H9 (cell line): ENCODE data around the gene NDUFS3. TPM values are rescaled to one million over a fixed set of nuclear protein-coding genes. Genes with fewer than 3 reads are reported as not detected.

Experiments used
- DNase-seq: peaks from one replicate; pipeline ENCODE4 v3.0.0-alpha.2; 2017
- H2AFZ ChIP-seq: one replicate; pipeline ENCODE4 v1.6.1; 2013; ENCODE audit warnings: mild to moderate bottlenecking, low read length, control low read depth, moderate library complexity
- H2AK5ac ChIP-seq: 2 replicates; pipeline ENCODE4 v1.6.1; 2013; ENCODE audit warnings: low read length, control low read depth, mixed read lengths; ENCODE audit not compliant: insufficient read length
- H2BK120ac ChIP-seq: one replicate; pipeline ENCODE4 v1.6.1; 2013; ENCODE audit warnings: low read depth, mild to moderate bottlenecking, low read length, control low read depth, inconsistent platforms; ENCODE audit not compliant: poor library complexity, severe bottlenecking
- H2BK12ac ChIP-seq: 2 replicates; pipeline ENCODE4 v1.6.1; 2013; ENCODE audit warnings: low read length, control low read depth, mixed read lengths, low read depth; ENCODE audit not compliant: insufficient read length
- H2BK15ac ChIP-seq: 2 replicates; pipeline ENCODE4 v1.6.1; 2013; ENCODE audit warnings: low read depth, low read length, control low read depth
- H2BK20ac ChIP-seq: one replicate; pipeline ENCODE4 v1.6.1; 2013; ENCODE audit warnings: low read depth, mild to moderate bottlenecking, low read length, control low read depth, inconsistent platforms; ENCODE audit not compliant: poor library complexity, severe bottlenecking
- H2BK5ac ChIP-seq: 2 replicates; pipeline ENCODE4 v1.6.1; 2013; ENCODE audit warnings: low read length, control low read depth, mixed read lengths; ENCODE audit not compliant: insufficient read length
- H3K14ac ChIP-seq: 2 replicates; pipeline ENCODE4 v1.6.1; 2013; ENCODE audit warnings: low read length, control low read depth; ENCODE audit not compliant: insufficient read depth
- H3K18ac ChIP-seq: 2 replicates; pipeline ENCODE4 v1.6.1; 2013; ENCODE audit warnings: low read depth, mild to moderate bottlenecking, mixed read lengths, low read length, control low read depth; ENCODE audit not compliant: insufficient read length
- H3K23ac ChIP-seq: 2 replicates; pipeline ENCODE4 v1.6.1; 2013; ENCODE audit warnings: low read length, control low read depth, mixed read lengths, low read depth; ENCODE audit not compliant: insufficient read length
- H3K23me2 ChIP-seq: 2 replicates; pipeline ENCODE4 v1.6.1; 2013; ENCODE audit warnings: low read depth, mild to moderate bottlenecking, mixed read lengths, low read length, control low read depth; ENCODE audit not compliant: insufficient read length, poor library complexity, severe bottlenecking
- H3K27ac ChIP-seq: 2 replicates; pipeline ENCODE4 v1.5.1; 2013; ENCODE audit warnings: low read length, control low read depth, mixed read lengths, low read depth; ENCODE audit not compliant: insufficient read length
- H3K27me3 ChIP-seq: 2 replicates; pipeline ENCODE4 v1.6.1; 2013; ENCODE audit warnings: low read length, control low read depth, inconsistent platforms; ENCODE audit not compliant: insufficient read depth
- H3K4ac ChIP-seq: 2 replicates; pipeline ENCODE4 v1.6.1; 2013; ENCODE audit warnings: low read depth, mild to moderate bottlenecking, control low read depth, inconsistent platforms, low read length, moderate library complexity
- H3K4me1 ChIP-seq: 2 replicates; pipeline ENCODE4 v1.6.1; 2013; ENCODE audit warnings: low read length, control low read depth, inconsistent platforms; ENCODE audit not compliant: insufficient read depth
- H3K4me2 ChIP-seq: 2 replicates; pipeline ENCODE4 v1.6.1; 2013; ENCODE audit warnings: low read length, control low read depth, mixed read lengths; ENCODE audit not compliant: insufficient read length, insufficient read depth
- H3K56ac ChIP-seq: 2 replicates; pipeline ENCODE4 v1.6.1; 2013; ENCODE audit warnings: low read depth, mild to moderate bottlenecking, mixed read lengths, low read length, control low read depth; ENCODE audit not compliant: insufficient read length
- H3K79me1 ChIP-seq: 2 replicates; pipeline ENCODE4 v1.6.1; 2013; ENCODE audit warnings: low read depth, mild to moderate bottlenecking, moderate library complexity, low read length, control low read depth, inconsistent platforms; ENCODE audit not compliant: insufficient read depth, poor library complexity, severe bottlenecking
- H3K79me2 ChIP-seq: 2 replicates; pipeline ENCODE4 v1.6.1; 2013; ENCODE audit warnings: low read length, control low read depth, inconsistent platforms; ENCODE audit not compliant: insufficient read depth
- H3K9ac ChIP-seq: 2 replicates; pipeline ENCODE4 v1.6.1; 2013; ENCODE audit warnings: low read length, control low read depth, mixed read lengths; ENCODE audit not compliant: insufficient read length; ENCODE audit errors: extremely low read depth
- H3K9me3 ChIP-seq: one replicate; pipeline ENCODE4 v1.6.1; 2013; ENCODE audit warnings: low read depth, low read length, inconsistent platforms; ENCODE audit not compliant: control insufficient read depth
- H3T11ph ChIP-seq: one replicate; pipeline ENCODE4 v1.6.1; 2013; ENCODE audit warnings: mild to moderate bottlenecking, low read length, control low read depth, inconsistent platforms
- H4K20me1 ChIP-seq: one replicate; pipeline ENCODE4 v1.6.1; 2013; ENCODE audit not compliant: control insufficient read depth, insufficient read length, insufficient read depth
- H4K5ac ChIP-seq: 2 replicates; pipeline ENCODE4 v1.6.1; 2013; ENCODE audit warnings: low read depth, mild to moderate bottlenecking, mixed read lengths, low read length, control low read depth; ENCODE audit not compliant: insufficient read length
- H4K8ac ChIP-seq: replicated peaks from 2 replicates; pipeline ENCODE4 v1.6.1; 2013; ENCODE audit warnings: low read length, control low read depth, mixed read lengths, low read depth; ENCODE audit not compliant: insufficient read length
- H4K91ac ChIP-seq: 2 replicates; pipeline ENCODE4 v1.6.1; 2013; ENCODE audit warnings: low read depth, mild to moderate bottlenecking, moderate library complexity, mixed read lengths, low read length, control low read depth; ENCODE audit not compliant: insufficient read length
- H3K27ac Mint-ChIP-seq, 3 experiments: 2 replicates in 2 of 3; 3 replicates in 1 of 3; pipeline ENCODE4 v1.8.0; 2020 to 2021; ENCODE audit warnings: mixed read lengths in 3 of 3, mild to moderate bottlenecking in 1 of 3, moderate library complexity in 1 of 3
- H3K27me3 Mint-ChIP-seq: 2 replicates; pipeline ENCODE4 v1.8.0; 2021; ENCODE audit warnings: low read depth, mild to moderate bottlenecking, moderate library complexity, mixed read lengths
- H3K36me3 Mint-ChIP-seq, 3 experiments: 2 replicates in 2 of 3; 3 replicates in 1 of 3; pipeline ENCODE4 v1.8.0; 2020 to 2021; ENCODE audit warnings: low read depth in 3 of 3, mixed read lengths in 3 of 3; ENCODE audit not compliant: insufficient read depth in 1 of 3
- H3K4me1 Mint-ChIP-seq, 2 experiments: 2 replicates each; pipeline ENCODE4 v1.8.0; 2020; ENCODE audit warnings: mixed read lengths in 2 of 2
- H3K4me3 Mint-ChIP-seq, 2 experiments: 2 replicates in 1 of 2; 3 replicates in 1 of 2; pipeline ENCODE4 v1.8.0; 2020 to 2021; ENCODE audit warnings: mild to moderate bottlenecking in 2 of 2, mixed read lengths in 2 of 2, moderate library complexity in 1 of 2
- H3K9me3 Mint-ChIP-seq, 2 experiments: 2 replicates in 1 of 2; 3 replicates in 1 of 2; pipeline ENCODE4 v1.8.0; 2020; ENCODE audit warnings: mild to moderate bottlenecking in 2 of 2, mixed read lengths in 2 of 2, moderate library complexity in 1 of 2
- CTCF ChIP-seq: fragments of 200-600 bp; sonication (generic); conservative IDR thresholded peaks from 3 replicates; pipeline ENCODE4 v1.8.0; 2021; ENCODE audit warnings: antibody characterized with exemption, mild to moderate bottlenecking
- WGBS: extraction: QIAGEN DNeasy Blood & Tissue Kit; methylation state at CpG from one replicate; pipeline ENCODE4 v1.1.7; 2013; ENCODE audit warnings: missing lambda C conversion rate, low lambda C conversion rate, mixed read lengths; ENCODE audit not compliant: insufficient read length; ENCODE audit errors: extremely low coverage; 5-methylcytosine and 5-hydroxymethylcytosine counted together
- total RNA-seq: library from RNA; stranded (reverse); gene quantifications from 2 replicates; pipeline ENCODE4 v1.2.1, GENCODE V29; 2021

NDUFS3 gene
- total RNA-seq, 1 experiment from 2014 or later: 144 TPM

- no peak overlapping the region for H3K23ac ChIP-seq
- H3K9me3 ChIP-seq: no peaks in the 10 kb centered on the region
- H3T11ph ChIP-seq: no peak overlapping the region
- no peak overlapping the region for H3K4me3 Mint-ChIP-seq
- no peaks in the 10 kb centered on the region; the same call in 1 of the 2 replicates for H3K27me3 Mint-ChIP-seq
- H2BK5ac ChIP-seq: no peak overlapping the region
- H3K18ac ChIP-seq: no peak overlapping the region
- no peak overlapping the region for H2AFZ ChIP-seq
- no peak for DNase-seq
- no peak overlapping the region for H2BK15ac ChIP-seq
- H3K9ac ChIP-seq: no peak overlapping the region
- no peak overlapping the region for H2BK12ac ChIP-seq
- no peak for TF ChIP-seq CTCF
- no peak overlapping the region for H3K4me2 ChIP-seq
- no peak overlapping the region for H2BK20ac ChIP-seq
- H3K36me3 Mint-ChIP-seq: peaks cover 1 to 20% (median 4%) of the 10 kb centered on the region in 3 experiments; a peak in 5 of 7 replicates
- H3K4ac ChIP-seq: no peak overlapping the region
- H2AK5ac ChIP-seq: no peak overlapping the region
- H4K20me1 ChIP-seq: no peaks in the 10 kb centered on the region
- no peaks in the 10 kb centered on the region for H3K4me1 ChIP-seq
- H3K9me3 Mint-ChIP-seq: no peaks in the 10 kb centered on the region
- H3K79me2 ChIP-seq: peaks cover 61% of the 10 kb centered on the region; the same call in 1 of the 2 replicates
- WGBS: no CpG with 5 or more reads among the region's 3 CpGs
- no peak overlapping the region for H4K91ac ChIP-seq
- no peak overlapping the region for H3K14ac ChIP-seq
- H3K27ac Mint-ChIP-seq: peak overlapping the region in 1 of 3 experiments; percentile 80; a peak in 2 of 7 replicates
- peaks cover 4% of the 10 kb centered on the region for H3K79me1 ChIP-seq
- no peaks in the 10 kb centered on the region for H3K23me2 ChIP-seq
- H3K27ac ChIP-seq: no peak overlapping the region
- peaks cover 13 to 14% of the 10 kb centered on the region in 2 experiments for H3K4me1 Mint-ChIP-seq
- H4K5ac ChIP-seq: no peak overlapping the region
- no peak overlapping the region for H2BK120ac ChIP-seq
- H4K8ac ChIP-seq: no peak overlapping the region
- no peak overlapping the region for H3K56ac ChIP-seq
- H3K27me3 ChIP-seq: no peaks in the 10 kb centered on the region
Measured at GRCh38 chr11:47531666-47532065, 47.2 kb upstream of the NDUFS3 start.
